Endothelial cell of umbilical vein (primary cell): ENCODE data around the gene TMEM119. TPM values are rescaled to one million over a fixed set of nuclear protein-coding genes. Genes with fewer than 3 reads are reported as not detected.

Source experiments
- BruUV-seq: library from RNA; stranded (reverse); fragments of 400-500 nt; replicated peaks from 2 replicates; lab custom pipeline; 2021; lab: Mats Ljungman, UMichigan
- CTCF ChIA-PET: fragments of 300-600, 350-600 bp; sonication (Branson Sonifier 250); formaldehyde crosslinking; loops from one replicate; lab custom pipeline; 2021; ENCODE audit warnings: antibody characterized with exemption, inconsistent platforms; lab: Charles Lee
- POLR2A ChIA-PET: fragments of 300-600, 350-600 bp; sonication (Branson Sonifier 250); formaldehyde crosslinking; loops from one replicate; lab custom pipeline; 2021; ENCODE audit warnings: antibody characterized with exemption, inconsistent platforms; lab: Charles Lee
- DNase-seq: peaks from one replicate; pipeline ENCODE4 v3.0.0-alpha.2; 2011; ENCODE audit warnings: low read depth, low spot score
- FAIRE-seq: peaks from 2 replicates; lab custom pipeline; 2011; peaks lifted over from hg19 to GRCh38; lab: Jason Lieb, UNC
- H2AFZ ChIP-seq: 2 replicates; pipeline ENCODE4 v1.6.0; 2012; ENCODE audit warnings: low read depth, low read length, control low read depth, inconsistent platforms
- H3K27ac ChIP-seq: 2 replicates; pipeline ENCODE4 v1.5.1; 2011; ENCODE audit warnings: low read depth, mild to moderate bottlenecking, control low read depth, low read length, moderate library complexity; ENCODE audit not compliant: insufficient read depth
- H3K27me3 ChIP-seq, 2 experiments: 2 replicates each; pipeline versions ENCODE4 v1.6.0 to v1.6.1; 2011; ENCODE audit warnings: low read length in 2 of 2, mixed read lengths in 1 of 2; ENCODE audit not compliant: control insufficient read depth in 2 of 2, insufficient read depth in 2 of 2
- H3K36me3 ChIP-seq, 2 experiments: 2 replicates in 1 of 2; 3 replicates in 1 of 2; pipeline ENCODE4 v1.5.1; 2011; ENCODE audit warnings: low read length in 2 of 2, mild to moderate bottlenecking in 1 of 2, moderate library complexity in 1 of 2; ENCODE audit not compliant: control insufficient read depth in 2 of 2, insufficient read depth in 2 of 2; ENCODE audit errors: extremely low read depth in 1 of 2
- H3K4me1 ChIP-seq: 3 replicates; pipeline ENCODE4 v1.5.1; 2011; ENCODE audit warnings: mild to moderate bottlenecking, low read length; ENCODE audit not compliant: control insufficient read depth, insufficient read depth; ENCODE audit errors: extremely low read depth
- H3K4me2 ChIP-seq: 2 replicates; pipeline ENCODE4 v1.6.1; 2011; ENCODE audit warnings: low read length, control low read depth, mixed read lengths; ENCODE audit not compliant: insufficient read depth
- H3K4me3 ChIP-seq, 3 experiments: fragments of 200-600 bp in 1 of 3; sonication (generic), shearing (Covaris generic) in 1 of 3; replicated peaks in 1 of 3; 2 replicates each; pipeline ENCODE4 v1.5.1; 2011 to 2016; ENCODE audit warnings: control low read depth in 3 of 3, low read length in 3 of 3, mild to moderate bottlenecking in 2 of 3, inconsistent platforms in 1 of 3, low read depth in 1 of 3, moderate library complexity in 1 of 3; ENCODE audit not compliant: insufficient read depth in 1 of 3
- H3K79me2 ChIP-seq: 2 replicates; pipeline ENCODE4 v1.6.0; 2012; ENCODE audit warnings: low read length, inconsistent platforms; ENCODE audit not compliant: control insufficient read depth, insufficient read depth
- H3K9ac ChIP-seq: replicated peaks from 2 replicates; pipeline ENCODE3; 2011; ENCODE audit warnings: low read length, control low read depth; ENCODE audit not compliant: insufficient read depth; ENCODE audit errors: extremely low read depth
- H3K9me1 ChIP-seq: replicated peaks from 3 replicates; pipeline ENCODE4 v1.6.0; 2011; ENCODE audit warnings: mild to moderate bottlenecking, low read length; ENCODE audit not compliant: control insufficient read depth, insufficient read depth; ENCODE audit errors: extremely low read depth
- H3K9me3 ChIP-seq: replicated peaks from 2 replicates; pipeline ENCODE4 v1.5.1; 2012; ENCODE audit warnings: low read length, inconsistent platforms; ENCODE audit not compliant: control insufficient read depth, insufficient read depth
- H4K20me1 ChIP-seq: replicated peaks from 2 replicates; pipeline ENCODE3; 2011; ENCODE audit warnings: mild to moderate bottlenecking, low read length; ENCODE audit not compliant: control insufficient read depth, insufficient read depth; ENCODE audit errors: extremely low read depth
- CTCF ChIP-seq, 2 donors: IDR thresholded peaks; 1 replicate in 1 of 2; 2 replicates in 1 of 2; pipeline ENCODE4 v1.5.1; 2011; ENCODE audit warnings: low read length in 2 of 2, mild to moderate bottlenecking in 2 of 2, moderate library complexity in 2 of 2, control low read depth in 1 of 2, inconsistent platforms in 1 of 2, low read depth in 1 of 2; ENCODE audit not compliant: insufficient read depth in 1 of 2; ENCODE audit errors: extremely low read depth in 1 of 2
- EZH2 ChIP-seq: IDR thresholded peaks from 2 replicates; pipeline ENCODE4 v1.6.1; 2012; ENCODE audit warnings: borderline replicate concordance, low read depth, mild to moderate bottlenecking, moderate library complexity, low read length, inconsistent platforms; ENCODE audit not compliant: severe bottlenecking
- FOS ChIP-seq: IDR thresholded peaks from 2 replicates; pipeline ENCODE4 v1.6.1; 2011; ENCODE audit warnings: mild to moderate bottlenecking, low read length, moderate library complexity, borderline replicate concordance; ENCODE audit not compliant: insufficient read depth
- GATA2 ChIP-seq: IDR thresholded peaks from 2 replicates; pipeline ENCODE4 v1.7.0; 2011; ENCODE audit warnings: low read depth, mild to moderate bottlenecking, moderate library complexity, mixed read lengths, low read length; ENCODE audit not compliant: insufficient read length, insufficient read depth
- JUN ChIP-seq: IDR thresholded peaks from 2 replicates; pipeline ENCODE4 v1.6.1; 2011; ENCODE audit warnings: borderline replicate concordance, low read depth; ENCODE audit not compliant: insufficient read length, insufficient read depth
- MAX ChIP-seq: IDR thresholded peaks from 2 replicates; pipeline ENCODE4 v1.6.1; 2011; ENCODE audit not compliant: insufficient read depth, insufficient read length
- MYC ChIP-seq: IDR thresholded peaks from one replicate; pipeline ENCODE4 v1.6.1; 2011; ENCODE audit warnings: mild to moderate bottlenecking, low read depth, low read length
- POLR2A ChIP-seq: IDR thresholded peaks from 2 replicates; pipeline ENCODE4 v1.6.1; 2012; ENCODE audit warnings: low read depth, mild to moderate bottlenecking, control low read depth, low read length
- POLR2AphosphoS5 ChIP-seq: IDR thresholded peaks from 2 replicates; pipeline ENCODE4 v1.6.1; 2012; ENCODE audit warnings: low read depth, mild to moderate bottlenecking, control low read depth, low read length, moderate library complexity; ENCODE audit not compliant: insufficient read depth
- dilution Hi-C: fragments of 300-500 bp; cut with MboI; formaldehyde crosslinking; loops from one replicate; pipeline ENCODE4 v1.15.0; 2019; ENCODE audit warnings: low sequenced_read_pairs; ENCODE audit not compliant: extremely low pct_ligation_motif_present
- intact Hi-C: fragments of 100-400 bp; cut with micrococcal nuclease; formaldehyde crosslinking; loops from one replicate; pipeline ENCODE4 v1.10.0; 2022
- polyA plus RNA-seq, 4 experiments: library from polyadenylated mRNA; depleted of rRNA in 3 of 4; stranded (reverse) in 3 of 4; unstranded in 1 of 4; fragments of >200 nt; gene quantifications; 2 replicates each; pipeline versions ENCODE4 v1.2.1 to v1.2.3, GENCODE V29; 2011 to 2012; ENCODE audit warnings: missing spikeins in 1 of 4
- total RNA-seq: library from RNA; stranded (reverse); gene quantifications from 2 replicates; pipeline ENCODE4 v1.2.3, GENCODE V29; 2021

Gene TMEM119
- total and polyA plus RNA-seq, 2 donors (not counting 3 experiments of a cell fraction or from before 2014, with no cell fraction given) = not detected

GRCh38 chr12:108629151-108629550, 31.3 kb upstream of the TMEM119 start:
- H3K4me2 ChIP-seq = no peak overlapping the region
- no TSS peak for BruUV-seq
- CTCF ChIA-PET = interaction anchor here (1.6 to 5.4 kb wide), 3 partner anchors 10 to 322 kb away, joined by 3 to 34 read pairs (median 12); no protein-coding TSS in a partner anchor

More at GRCh38 chr12:108629151-108629550, 31.3 kb upstream of the TMEM119 start:
- H3K9me1 ChIP-seq = no peaks in the 10 kb centered on the region
- no peaks in the 10 kb centered on the region for H4K20me1 ChIP-seq
- DNase-seq (no peak), FAIRE-seq (peak; percentile 33)
- dilution Hi-C loops (no loop called here), intact Hi-C loops (no loop called here)
- no peaks in the 10 kb centered on the region for H3K79me2 ChIP-seq
- no peak overlapping the region for H3K4me3 ChIP-seq
- POLR2A ChIA-PET = interaction anchor here (1.0 kb wide), 1 partner anchor 209 kb away, joined by 5 read pairs; no protein-coding TSS in a partner anchor
- no peaks in the 10 kb centered on the region for H3K36me3 ChIP-seq
- peaks cover 31% of the 10 kb centered on the region for H3K4me1 ChIP-seq
- H3K27me3 ChIP-seq = no peaks in the 10 kb centered on the region
- peak overlapping the region; percentile 14 for H3K9ac ChIP-seq
- no peaks in the 10 kb centered on the region for H3K9me3 ChIP-seq
- TF ChIP-seq POLR2AphosphoS5 (no peak), MYC (no peak), FOS (no peak), JUN (no peak), POLR2A (no peak), GATA2 (no peak), EZH2 (no peak), MAX (no peak), CTCF (IDR thresholded peaks at IDR 0.05; ENCODE audit: extremely low read depth in 1 of 2, insufficient read depth in 1 of 2, low read depth in 1 of 2, low read length in 2 of 2) (no peak)
- H3K27ac ChIP-seq = peak overlapping the region; percentile 64
- peak overlapping the region; percentile 84 for H2AFZ ChIP-seq
